Measurements from ENCODE around the gene WWOX.

GRCh38 chr16:78929841-78930240 lies 830.4 kb downstream of the WWOX start:
- TF ChIP-seq CTCF (IDR thresholded peaks at IDR 0.05; ENCODE audit: poor library complexity, severe bottlenecking), result no peak
- no peak for TF ChIP-seq EZH2 (IDR thresholded peaks at IDR 0.05; ENCODE audit: borderline replicate concordance, insufficient read depth, low read length, poor library complexity, severe bottlenecking)
- no peak for TF ChIP-seq SMC3 (conservative IDR thresholded peaks at IDR 0.05; ENCODE audit: poor library complexity)
- TF ChIP-seq POLR2AphosphoS5 (IDR thresholded peaks at IDR 0.05), result no peak
- no peak for TF ChIP-seq EP300 (conservative IDR thresholded peaks at IDR 0.05; ENCODE audit: poor library complexity, severe bottlenecking)

Data from neural cell (in vitro differentiated cells).